ENCODE data around the gene FGD3.

The FGD3 gene

DNA sequence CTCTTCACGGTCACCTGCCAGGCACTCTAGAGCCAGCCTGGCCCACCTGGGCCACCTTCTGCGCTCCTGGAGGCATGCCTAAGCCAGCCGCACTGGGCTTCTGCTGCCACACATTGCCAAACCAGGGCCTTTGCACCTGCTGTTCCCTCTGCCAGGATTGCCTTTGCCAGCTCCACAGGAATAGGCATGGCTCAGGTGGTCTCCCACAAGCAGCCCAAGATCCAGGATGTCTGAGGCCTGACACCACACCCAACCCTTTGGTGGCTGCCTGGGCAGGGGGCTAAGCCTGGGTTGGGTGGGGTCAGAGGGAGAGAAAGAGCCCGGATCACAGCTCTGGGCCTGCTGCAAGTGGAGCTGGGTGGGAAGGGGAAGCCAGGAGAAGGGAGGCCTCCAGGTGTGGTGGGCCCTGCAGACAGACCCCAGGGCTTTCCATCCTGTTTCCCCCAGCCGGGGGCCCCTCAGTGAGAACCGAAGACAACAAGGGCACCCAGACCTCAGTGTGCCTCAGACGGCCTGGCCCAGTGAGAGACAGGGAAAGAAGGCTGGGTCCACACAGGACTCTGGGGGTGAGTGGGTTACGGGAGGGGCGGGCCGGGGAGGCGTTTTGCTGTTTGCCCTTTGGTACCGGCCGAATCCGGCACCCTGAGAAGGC lies 110.5 kb downstream of the FGD3 start:
- no peak for ATAC-seq

DNA sequence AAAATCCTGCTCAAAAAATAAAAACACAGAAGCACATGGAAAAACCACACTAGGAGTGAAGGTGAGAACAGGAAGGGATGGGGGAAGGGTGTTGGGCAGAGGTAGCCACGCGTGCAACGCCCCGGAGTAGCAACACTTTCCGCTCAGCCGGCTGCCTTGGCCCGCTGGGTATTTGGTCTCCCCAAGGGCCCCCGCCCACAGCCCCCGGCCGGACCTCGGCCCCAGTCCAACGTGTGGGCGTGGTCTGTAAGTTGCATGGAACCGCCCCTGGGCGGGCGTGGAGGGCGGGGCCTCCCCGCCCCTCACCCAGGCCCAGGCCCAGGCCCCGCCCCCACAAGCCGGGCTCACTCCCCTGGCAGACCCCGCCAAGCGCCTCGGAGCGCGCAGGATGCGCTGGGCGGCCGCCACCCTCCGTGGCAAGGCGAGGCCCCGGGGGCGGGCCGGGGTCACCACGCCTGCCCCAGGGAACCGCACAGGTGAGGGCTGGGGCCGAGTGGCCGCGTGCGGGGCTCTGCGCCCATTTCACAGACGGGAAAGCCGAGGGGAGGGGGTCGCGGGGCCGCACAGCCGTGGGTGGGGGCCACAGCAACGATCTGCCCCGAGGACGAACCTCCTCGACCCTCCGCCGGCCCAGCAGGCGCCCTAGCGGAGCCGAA lies 111.2 kb downstream of the FGD3 start, which contains the start of gene SUSD3:
TSS of gene SUSD3 (plus strand) at position 347 of the 656 bp plus-strand sequence. CDS start at position 389, 42 bp downstream.
- peak; percentile 63 to 66 for ATAC-seq

DNA sequence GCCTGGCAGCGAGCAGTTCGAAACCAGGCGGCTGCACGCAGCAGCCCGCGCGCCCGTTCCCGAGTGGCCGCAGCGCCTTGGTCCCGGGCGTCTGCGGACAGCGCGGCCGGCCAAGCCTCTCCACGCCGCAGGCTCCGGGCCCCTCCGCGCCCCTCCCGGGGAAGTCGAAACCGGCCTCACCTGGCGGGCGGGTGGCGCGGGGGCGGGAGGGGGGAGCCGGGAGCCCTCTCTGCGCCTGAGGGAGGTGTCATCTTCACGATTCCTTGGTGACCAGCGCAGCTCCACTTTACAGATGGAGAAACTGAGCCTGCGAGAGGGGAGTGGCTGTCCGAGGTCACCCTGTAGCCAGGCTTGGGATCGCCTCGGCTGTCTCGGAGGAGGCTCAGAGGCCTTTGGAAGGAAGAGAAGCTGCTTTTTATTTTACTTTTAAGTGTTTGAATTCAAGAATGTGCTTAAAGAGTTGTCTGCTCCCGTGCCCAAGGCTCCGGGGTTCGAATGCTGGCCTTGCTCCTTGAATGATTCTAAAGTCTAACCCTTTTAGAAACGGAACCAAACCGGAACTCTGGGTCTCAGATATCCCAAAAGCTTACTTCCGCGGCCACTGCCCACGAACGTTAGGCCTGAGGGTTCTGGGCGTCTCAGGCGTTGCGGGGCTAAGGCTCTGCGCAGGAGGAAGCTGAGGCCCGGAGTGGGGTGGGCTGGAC lies 111.8 kb downstream of the FGD3 start:
- ATAC-seq = peak; percentile 22 to 26

DNA sequence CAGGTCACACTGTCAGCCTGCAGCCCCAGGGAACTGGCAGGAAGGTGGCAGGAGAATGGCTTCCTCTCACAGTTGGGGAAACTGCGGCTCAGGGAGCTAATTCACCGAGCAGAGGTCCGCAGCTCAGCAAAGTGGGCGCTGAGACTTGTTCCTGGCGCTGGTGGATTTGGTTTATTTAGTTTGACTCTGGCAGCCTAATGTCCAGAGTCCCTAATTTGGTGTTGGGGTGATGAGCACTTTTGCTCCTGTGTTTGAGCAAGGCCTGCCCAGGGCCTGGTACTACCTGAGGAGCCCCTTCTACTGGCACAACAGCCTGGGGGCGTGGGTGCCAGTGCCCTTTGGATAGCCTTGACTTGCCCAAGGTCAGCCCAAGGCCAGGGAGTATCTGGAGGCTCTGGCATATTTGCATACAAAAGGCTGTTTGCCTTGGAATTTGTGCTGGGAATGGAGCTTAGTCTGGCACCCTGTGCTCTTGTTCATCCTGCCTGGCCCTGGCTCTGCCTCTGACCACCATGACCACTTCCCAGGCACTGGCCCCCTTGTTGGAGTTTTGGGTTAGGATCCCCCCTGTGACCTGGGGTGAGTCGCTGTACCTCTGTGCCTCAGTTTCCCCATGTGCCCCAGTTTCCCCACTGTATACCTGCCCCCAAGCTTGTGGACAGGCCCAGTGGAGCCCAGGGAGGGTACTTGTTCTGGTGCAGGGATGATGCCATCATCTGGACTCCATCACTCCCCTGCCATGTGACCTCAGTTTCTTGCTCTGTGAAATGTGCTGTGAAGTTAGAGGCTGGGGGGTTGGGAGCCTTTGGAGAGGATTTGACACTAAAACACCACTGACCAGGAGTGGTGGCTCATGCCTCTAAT lies 112.6 kb downstream of the FGD3 start:
- no peak for ATAC-seq

DNA sequence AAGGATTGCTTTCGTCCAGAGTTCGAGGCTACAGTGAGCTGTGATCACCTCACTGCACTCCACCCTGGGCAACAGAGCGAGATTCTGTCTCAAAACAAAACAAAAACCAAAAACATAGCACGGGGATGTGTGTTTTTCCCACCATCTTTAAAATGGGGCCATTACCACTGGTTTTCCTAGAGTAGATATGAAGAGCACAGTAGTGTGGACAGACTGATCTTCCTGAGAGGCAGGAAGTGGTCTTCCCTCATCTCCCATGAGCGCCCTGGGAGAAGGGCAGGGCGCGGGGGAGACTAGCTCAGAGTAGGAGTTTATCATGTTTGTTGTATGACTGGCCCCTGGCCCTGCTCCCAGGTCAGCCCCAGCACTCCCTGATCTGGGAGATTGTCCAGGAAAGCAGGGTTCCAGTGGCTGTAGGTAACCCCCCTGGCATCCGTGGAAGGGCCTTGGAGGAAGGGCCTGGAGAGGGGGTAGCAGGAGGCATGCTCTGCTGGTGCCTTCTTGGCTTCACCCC lies 113.5 kb downstream of the FGD3 start:
- no peak for ATAC-seq

DNA sequence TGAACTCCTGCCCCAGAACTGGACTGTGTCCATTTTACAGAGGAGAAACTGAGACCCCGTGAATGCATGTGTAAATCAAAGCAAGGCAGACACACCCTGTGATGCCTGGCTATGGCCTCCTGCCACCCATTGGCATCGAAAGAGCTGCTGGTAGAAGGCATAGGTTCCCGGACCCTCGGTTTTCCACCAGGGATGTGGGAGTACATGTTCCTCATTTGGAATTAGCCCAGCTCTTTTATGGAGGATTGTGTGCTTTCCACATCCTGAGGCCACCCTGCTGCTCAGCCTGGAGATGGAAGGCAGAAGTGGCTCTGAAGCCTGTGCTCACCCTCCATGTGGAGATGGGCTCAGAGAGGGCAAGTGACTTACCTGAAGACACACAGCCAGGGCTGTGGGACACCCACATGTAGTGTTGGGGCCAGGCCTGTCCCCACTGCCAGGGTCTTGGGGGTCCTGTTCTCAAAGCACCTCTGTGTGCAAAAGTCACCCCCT lies 114.0 kb downstream of the FGD3 start:
- no peak for ATAC-seq

DNA sequence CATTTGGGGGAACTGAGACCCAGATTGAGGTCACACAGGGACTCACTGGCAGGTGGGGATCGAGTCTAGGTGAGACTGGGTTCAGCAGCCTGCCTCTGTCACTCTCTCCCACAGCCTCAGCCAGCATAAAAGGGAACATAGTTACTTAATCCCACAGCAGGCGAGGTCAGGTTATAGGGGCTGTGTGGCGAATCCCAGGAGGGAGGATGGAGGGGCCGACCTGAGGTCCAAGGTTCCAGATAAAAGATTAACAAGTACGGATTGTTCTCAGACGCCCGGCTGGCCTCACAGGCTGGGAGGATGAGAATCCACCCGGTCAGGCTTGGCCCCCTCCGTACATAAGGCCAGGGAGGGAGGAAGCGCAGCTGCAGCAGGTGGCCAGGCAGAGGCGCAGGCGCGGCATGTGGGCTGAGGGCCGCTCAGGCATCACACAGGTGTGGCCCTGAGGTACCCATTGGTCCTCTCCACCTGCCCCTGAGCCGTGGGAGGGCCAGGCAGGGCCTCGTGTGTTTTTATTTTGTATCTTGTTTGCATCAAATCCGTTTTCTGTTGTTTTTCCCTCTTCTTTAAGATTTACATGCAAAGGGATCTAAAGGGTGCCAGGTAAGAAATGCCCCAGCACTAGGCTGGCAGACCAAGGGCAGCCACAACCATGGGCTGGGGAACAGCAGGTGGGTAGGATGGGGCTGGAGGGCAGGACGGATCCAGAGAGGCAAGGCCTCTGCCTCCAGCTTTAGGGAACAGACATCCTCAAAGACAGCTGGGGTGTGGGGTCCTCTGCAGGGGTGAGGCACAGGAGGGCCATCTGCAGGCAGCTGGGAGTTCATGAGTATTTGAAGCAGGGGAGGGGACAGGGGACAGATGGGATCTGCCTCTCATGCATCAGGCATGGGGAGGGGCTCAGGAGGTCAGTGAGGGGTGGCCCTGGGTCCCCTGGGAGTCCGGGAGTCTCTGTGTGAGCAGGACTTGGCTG lies 114.8 kb downstream of the FGD3 start:
- ATAC-seq = no peak

DNA sequence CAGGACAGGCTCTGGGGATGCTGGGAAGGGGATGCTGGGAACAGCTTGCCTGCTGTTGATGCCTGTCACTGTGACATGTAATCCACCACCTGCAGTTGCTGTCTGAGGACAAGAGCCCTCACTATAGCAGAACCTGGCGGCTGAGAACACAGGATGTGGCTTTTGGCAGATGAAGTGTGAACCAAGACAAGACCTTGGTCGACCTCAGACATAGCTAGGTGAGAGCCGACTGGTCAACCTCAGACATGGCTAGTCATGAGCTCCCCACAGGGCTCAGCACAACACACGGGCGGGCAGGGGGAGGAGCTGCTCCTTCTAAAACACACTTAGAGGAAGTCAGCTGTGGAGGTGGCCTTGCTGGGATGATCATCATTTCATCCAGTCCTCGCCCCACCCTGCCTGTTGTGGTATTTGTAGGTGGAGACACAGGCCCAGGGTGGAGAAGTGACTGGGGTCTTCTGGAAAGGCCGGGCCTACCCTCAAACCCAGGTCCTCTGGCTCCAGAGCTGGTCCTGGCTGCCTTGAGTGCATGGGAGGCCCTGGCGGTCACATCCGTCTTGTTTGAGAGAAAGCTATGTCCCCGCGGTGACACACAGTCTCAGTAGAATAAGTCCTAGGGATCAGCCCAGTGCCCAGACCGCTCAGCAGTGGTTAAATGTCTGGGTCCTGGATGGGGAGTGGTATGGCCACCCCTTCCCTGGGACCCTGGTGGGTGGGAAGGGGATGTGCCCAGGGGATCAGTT lies 117.2 kb downstream of the FGD3 start:
- ATAC-seq = peak; percentile 97 to 98

DNA sequence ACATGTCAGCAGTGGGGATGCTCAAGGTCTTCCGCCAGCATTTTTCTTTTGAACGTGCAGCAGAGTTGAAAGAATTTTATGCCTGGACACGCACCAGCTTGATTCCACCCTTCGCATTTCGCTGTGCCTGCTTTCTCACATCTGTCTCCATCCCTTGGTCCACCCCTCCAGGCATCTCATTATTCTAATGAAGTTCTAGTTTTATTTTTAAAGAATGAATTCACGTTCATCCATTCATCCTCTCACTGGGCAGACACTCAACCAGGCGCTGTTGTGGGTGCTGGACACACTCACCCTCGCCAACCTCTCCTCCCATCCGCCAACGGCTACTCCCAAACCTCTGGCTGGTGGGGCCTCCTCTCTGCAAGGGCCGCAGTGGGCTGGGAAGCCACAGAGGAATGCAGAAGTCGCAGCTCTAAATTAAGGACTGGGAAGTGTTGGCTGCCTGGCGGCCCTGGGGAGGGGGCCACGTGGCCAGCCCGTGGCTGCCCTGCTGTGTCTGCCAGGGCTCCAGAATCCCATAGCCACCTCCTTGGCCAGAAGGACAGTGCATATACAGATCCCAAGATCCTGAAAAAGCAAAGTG lies 117.9 kb downstream of the FGD3 start:
- ATAC-seq = no peak

DNA sequence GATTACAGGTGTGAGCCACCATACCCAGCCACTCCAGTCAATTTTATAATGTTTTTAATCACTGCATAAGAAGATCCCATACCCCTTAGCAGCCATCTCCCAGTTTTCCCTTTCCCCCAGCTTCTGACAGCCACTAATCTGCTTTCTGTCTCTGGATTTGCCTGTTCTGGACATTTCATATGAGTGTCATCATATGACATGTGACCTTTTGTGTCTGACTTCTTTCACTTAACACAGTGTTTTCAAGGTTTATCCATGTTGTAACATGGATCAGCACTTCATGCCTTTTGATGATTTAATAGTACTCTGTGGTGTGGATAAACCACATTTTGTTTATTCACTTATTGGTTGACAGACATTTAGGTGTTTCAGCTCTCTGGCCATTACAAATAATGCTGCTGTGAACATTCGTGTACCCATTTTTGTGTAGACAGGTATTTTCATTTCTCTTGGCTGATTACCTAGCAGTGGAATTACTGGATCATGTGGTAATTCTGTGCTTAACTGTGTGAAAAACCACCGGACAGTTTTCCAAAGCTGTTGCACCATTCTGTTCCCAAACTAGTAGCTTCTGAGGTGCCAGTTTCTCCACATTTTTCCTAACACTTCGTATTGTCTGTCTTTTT lies 119.8 kb downstream of the FGD3 start:
- no peak for ATAC-seq

DNA sequence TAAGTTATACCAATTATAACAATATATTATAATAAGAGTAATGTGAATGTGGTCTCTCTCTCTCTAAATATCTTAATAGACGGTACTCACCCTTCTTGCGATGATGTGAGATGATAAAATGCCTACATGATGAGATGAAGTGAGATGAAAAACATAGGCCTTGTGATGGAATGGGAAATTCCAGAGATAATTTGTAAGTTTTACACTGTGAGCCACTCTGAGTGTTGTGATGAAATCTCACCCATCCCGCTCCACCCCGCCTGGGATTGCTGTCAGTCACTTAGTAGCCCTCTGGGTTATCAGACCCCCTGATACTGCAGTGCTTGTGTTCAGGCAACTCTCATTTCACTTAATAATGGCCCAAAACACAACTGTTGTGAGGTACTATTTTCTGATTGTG lies 121.6 kb downstream of the FGD3 start:
- ATAC-seq = no peak

DNA sequence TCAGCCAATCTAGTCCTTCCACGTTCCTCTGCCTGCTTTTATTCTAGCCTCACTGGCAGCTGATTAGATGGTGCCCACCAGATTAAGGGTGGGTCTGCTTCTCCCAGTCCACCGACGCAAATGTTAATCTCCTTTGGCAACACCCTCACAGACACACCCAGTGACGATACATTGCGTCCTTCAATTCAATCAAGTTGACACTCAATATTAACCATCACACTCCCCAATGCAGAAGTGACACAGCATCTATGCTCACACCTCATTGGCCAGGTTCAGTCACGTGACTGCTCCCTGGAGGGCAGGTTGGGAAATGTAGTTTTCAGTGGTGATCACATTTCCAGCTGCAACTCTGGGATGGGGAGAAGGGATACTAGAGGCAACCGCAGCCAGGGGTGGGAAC lies 124.1 kb downstream of the FGD3 start:
- no peak for ATAC-seq

DNA sequence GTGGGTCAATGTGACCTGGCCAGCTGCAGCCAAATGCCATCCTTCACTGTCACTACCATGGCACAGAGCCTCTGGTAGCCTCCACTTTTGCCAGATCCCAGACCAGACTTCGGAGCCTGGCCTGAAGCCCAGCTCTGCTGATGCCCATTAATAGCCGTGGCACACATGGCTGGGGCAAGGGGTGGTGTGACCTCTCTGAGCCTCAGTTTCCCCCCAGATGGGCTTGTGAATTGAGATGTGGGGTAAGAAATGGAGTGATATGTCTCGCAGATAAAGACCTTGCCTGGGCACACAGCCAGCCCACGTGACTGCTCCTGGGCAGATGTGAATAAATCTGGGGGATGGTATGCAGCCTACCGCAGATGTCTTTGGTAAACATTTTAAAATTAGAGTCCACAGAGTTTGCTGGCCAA lies 125.1 kb downstream of the FGD3 start:
- ATAC-seq = no peak

DNA sequence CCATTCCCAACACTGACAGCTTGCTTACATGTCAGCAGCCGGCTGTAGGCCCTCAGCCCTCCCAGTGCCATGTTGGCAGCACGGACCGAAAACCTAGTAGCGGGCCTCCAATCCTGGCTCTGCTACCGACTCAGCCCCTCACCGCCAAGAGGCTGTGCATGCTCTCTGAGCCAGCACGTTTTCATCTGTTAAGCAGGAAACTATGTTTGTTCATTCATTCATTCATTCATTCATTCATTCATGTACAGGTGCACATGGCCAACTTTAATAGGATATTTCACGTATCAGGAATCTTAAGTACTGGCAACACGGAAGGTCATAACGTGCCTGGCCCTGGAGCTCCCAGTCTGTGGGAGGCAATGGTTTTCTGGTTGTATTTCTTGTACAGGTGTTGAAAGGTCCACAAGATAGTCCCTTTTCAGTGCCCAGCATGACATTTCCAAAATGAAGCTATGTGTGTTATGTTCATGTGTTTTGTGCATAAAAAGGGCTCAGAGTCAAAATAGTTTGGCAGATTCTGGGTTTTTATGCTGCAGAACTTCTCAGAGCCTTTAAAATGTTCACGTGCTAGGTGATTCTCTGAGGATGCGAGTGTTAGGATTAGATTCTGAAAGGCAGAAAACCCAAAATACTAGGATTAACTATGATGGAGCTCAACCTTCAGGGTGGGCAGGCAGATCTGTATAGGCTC lies 128.9 kb downstream of the FGD3 start:
- no peak for ATAC-seq

DNA sequence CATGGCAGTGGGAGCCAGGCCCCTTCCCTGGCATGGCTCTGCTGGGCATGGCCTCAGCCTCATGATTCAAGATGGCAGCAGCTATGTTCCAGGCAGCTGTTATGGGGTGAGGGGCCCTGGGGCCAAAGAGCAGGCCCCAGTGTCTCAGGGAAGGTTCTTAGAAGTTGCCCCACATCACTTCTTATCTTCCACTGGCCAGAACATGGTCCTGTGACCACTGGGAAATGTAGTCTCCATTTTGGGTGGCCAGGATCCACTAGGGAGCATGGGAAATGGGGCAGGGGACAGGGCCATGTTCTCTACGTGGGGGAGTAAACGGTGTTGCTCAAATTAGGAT lies 129.4 kb downstream of the FGD3 start:
- ATAC-seq = no peak

DNA sequence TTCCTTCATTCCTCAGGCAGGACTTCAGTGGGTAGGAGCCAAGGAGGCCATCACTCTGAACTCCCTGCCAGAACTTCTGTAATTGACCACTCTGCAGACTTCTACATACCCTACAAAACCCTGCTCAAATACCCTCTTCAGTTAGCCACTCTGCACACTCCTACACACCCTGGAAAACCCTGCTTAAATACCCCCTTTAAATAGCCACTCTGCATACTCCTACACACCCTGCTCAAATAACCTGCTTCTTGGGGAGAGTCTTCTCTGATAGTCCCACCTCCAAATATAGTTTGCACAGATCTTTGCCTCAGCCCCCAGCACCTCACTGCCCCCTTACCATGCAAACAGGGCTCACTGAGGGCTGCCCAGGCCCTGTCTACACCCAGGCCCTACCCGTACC lies 130.0 kb downstream of the FGD3 start:
- no peak for ATAC-seq

DNA sequence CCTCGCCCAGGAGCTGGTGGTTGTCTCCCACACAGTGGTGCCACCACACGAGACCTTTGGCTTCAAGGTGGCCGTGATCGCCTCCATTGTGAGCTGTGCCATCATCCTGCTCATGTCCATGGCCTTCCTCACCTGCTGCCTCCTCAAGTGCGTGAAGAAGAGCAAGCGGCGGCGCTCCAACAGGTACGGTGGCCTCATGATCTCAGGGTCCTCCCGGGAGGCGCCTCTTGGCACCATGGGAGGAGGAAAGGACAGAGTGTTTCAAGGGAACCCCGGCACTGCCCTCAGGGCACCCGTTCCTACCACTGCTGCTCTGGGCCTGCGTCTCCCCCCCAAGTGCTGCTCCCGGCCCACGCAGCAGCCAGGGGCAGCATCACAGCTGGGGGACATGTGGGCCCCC lies 130.5 kb downstream of the FGD3 start:
- no peak for ATAC-seq

DNA sequence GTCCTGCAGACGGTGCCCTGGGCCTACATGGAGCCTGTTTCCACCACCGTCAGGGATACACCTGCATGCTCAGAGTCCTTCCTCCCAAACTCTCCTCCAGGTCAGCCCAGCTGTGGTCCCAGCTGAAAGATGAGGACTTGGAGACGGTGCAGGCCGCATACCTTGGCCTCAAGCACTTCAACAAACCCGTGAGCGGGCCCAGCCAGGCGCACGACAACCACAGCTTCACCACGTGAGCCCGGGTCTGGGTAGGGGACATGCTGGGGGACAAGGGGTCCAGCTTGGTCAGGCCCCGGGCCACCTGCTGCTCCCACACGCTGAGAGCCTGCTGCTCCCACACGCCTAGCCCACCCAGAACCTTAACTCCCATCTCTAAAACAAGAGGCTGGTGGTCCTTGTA lies 132.0 kb downstream of the FGD3 start:
- no peak for ATAC-seq

DNA sequence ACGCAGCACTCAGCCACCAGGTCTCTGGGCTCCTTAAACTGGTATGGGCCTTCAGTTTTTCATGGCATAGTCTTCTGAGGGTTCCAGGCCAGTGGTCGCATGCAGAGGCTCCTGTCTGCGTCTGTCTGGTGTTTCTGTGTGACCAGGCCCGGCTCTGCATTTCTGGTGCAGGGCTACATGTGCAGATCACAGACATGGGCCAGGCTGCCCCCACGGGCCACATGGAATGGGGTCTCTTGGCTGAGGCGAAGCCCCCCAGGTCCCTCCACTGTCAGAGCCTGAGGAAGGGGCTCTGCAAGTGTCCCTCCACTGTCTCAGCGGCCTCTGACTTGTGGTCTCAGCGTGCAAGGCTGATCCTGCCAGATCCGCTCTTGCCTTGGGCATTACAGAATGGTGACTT lies 133.1 kb downstream of the FGD3 start:
- no peak for ATAC-seq
